ENCODE measurements around the gene TAS2R41. TPM values are rescaled to one million over a fixed set of nuclear protein-coding genes. Genes with fewer than 3 reads are reported as not detected.
"Not testable (repeated sequence)": the region's sequence is repeated elsewhere in the genome, so short reads cannot be mapped to it uniquely, and the experiment has no call there.

Gene TAS2R41
- total RNA-seq, 1 experiment from 2014 or later = not detected

DNA sequence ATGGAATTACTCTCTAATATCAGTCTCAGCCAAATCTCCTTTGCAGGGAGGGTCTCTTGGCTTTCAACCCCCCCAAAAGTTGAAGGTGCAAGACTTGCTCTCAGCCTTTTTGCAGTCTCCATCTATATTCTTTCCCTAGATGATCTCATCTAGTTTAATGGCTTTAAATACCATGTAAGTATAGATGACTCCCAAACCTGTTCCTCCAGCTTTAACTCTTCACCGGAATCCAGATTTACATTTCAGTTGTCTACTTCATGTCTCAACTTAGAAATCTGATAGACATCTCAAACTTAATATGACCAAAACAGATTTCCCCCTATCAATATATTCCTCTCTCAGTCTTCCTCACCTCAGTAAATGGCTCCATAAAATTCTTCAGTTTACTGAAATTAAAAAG is 9.9 kb upstream of the TAS2R41 start:
- H2BK12ac ChIP-seq (ENCODE audit: insufficient read length, low read depth, low read length) = no peak overlapping the region
- no peak overlapping the region for H2AK5ac ChIP-seq (ENCODE audit: insufficient read length, low read length)
- Mint-ChIP-seq H3K4me3 (no peak overlapping the region), H3K36me3 (ENCODE audit: insufficient read depth in 1 of 3, low read depth in 3 of 3) (peaks cover 0 to 3% (median 0%) of the 10 kb centered on the region in 3 experiments; a peak in 2 of 7 replicates), H3K27ac (no peak overlapping the region), H3K4me1 (peaks cover 7 to 9% of the 10 kb centered on the region in 2 experiments; a peak in 3 of 4 replicates), H3K27me3 (ENCODE audit: low read depth) (no peaks in the 10 kb centered on the region), H3K9me3 (peaks cover 0 to 4% of the 10 kb centered on the region in 2 experiments; a peak in 2 of 5 replicates)
- H3K14ac ChIP-seq (ENCODE audit: insufficient read depth, low read length) = no peak overlapping the region
- no peak overlapping the region for H3K18ac ChIP-seq (ENCODE audit: insufficient read length, low read depth, low read length)
- no peaks in the 10 kb centered on the region for H3K27me3 ChIP-seq (ENCODE audit: insufficient read depth, low read length)
- no peak overlapping the region for H3K27ac ChIP-seq (ENCODE audit: insufficient read length, low read depth, low read length)
- no peak overlapping the region for H3K4me2 ChIP-seq (ENCODE audit: insufficient read depth, insufficient read length, low read length)
- H4K91ac ChIP-seq (ENCODE audit: insufficient read length, low read depth, low read length) = no peak overlapping the region
- no peaks in the 10 kb centered on the region for H3K79me2 ChIP-seq (ENCODE audit: insufficient read depth, low read length)
- no peak overlapping the region for H3K23ac ChIP-seq (ENCODE audit: insufficient read length, low read depth, low read length)
- DNase-seq = no peak
- no peak overlapping the region for H4K8ac ChIP-seq (replicated peaks; ENCODE audit: insufficient read length, low read depth, low read length)
- H3K9ac ChIP-seq (ENCODE audit: extremely low read depth, insufficient read length, low read length) = no peak overlapping the region
- no peak overlapping the region for H2AFZ ChIP-seq (ENCODE audit: low read length)
- no peak overlapping the region for H2BK15ac ChIP-seq (ENCODE audit: low read depth, low read length)
- no peaks in the 10 kb centered on the region for H4K20me1 ChIP-seq (ENCODE audit: control insufficient read depth, insufficient read depth, insufficient read length)
- no peak overlapping the region for H3K56ac ChIP-seq (ENCODE audit: insufficient read length, low read depth, low read length)
- no peaks in the 10 kb centered on the region for H3K23me2 ChIP-seq (ENCODE audit: insufficient read length, low read depth, low read length, poor library complexity, severe bottlenecking)
- H2BK20ac ChIP-seq (ENCODE audit: low read depth, low read length, poor library complexity, severe bottlenecking) = no peak overlapping the region
- H3K79me1 ChIP-seq (ENCODE audit: insufficient read depth, low read depth, low read length, poor library complexity, severe bottlenecking) = no peaks in the 10 kb centered on the region
- H4K5ac ChIP-seq (ENCODE audit: insufficient read length, low read depth, low read length) = no peak overlapping the region
- no peak overlapping the region for H3T11ph ChIP-seq (ENCODE audit: low read length)
- TF ChIP-seq CTCF (conservative IDR thresholded peaks at IDR 0.05) = no peak
- no peaks in the 10 kb centered on the region for H3K4me1 ChIP-seq (ENCODE audit: insufficient read depth, low read length)
- WGBS (ENCODE audit: extremely low coverage, insufficient read length, low lambda C conversion rate) = no CpG with 5 or more reads among the region's 1 CpG
- H2BK120ac ChIP-seq (ENCODE audit: low read depth, low read length, poor library complexity, severe bottlenecking) = no peak overlapping the region
- H2BK5ac ChIP-seq (ENCODE audit: insufficient read length, low read length) = no peak overlapping the region
- H3K9me3 ChIP-seq (ENCODE audit: control insufficient read depth, low read depth, low read length) = no peaks in the 10 kb centered on the region
- no peak overlapping the region for H3K4ac ChIP-seq (ENCODE audit: low read depth, low read length)

GRCh38 chr7:143472071-143472689 is 5.5 kb upstream of the TAS2R41 start:
- not testable (repeated sequence) for H3K18ac ChIP-seq (ENCODE audit: insufficient read length, low read depth, low read length); DNase-seq; H3K9ac ChIP-seq (ENCODE audit: extremely low read depth, insufficient read length, low read length); H3K4me1 ChIP-seq (ENCODE audit: insufficient read depth, low read length); H2BK15ac ChIP-seq (ENCODE audit: low read depth, low read length); H3K27me3 ChIP-seq (ENCODE audit: insufficient read depth, low read length); H4K91ac ChIP-seq (ENCODE audit: insufficient read length, low read depth, low read length); H3K27ac ChIP-seq (ENCODE audit: insufficient read length, low read depth, low read length); H3K4me2 ChIP-seq (ENCODE audit: insufficient read depth, insufficient read length, low read length); H4K20me1 ChIP-seq (ENCODE audit: control insufficient read depth, insufficient read depth, insufficient read length); H3T11ph ChIP-seq (ENCODE audit: low read length); H3K36me3 Mint-ChIP-seq (ENCODE audit: insufficient read depth in 1 of 3, low read depth in 3 of 3); H3K14ac ChIP-seq (ENCODE audit: insufficient read depth, low read length); H3K4me3 Mint-ChIP-seq; H3K27me3 Mint-ChIP-seq (ENCODE audit: low read depth); H3K79me2 ChIP-seq (ENCODE audit: insufficient read depth, low read length); H2BK20ac ChIP-seq (ENCODE audit: low read depth, low read length, poor library complexity, severe bottlenecking); H2BK5ac ChIP-seq (ENCODE audit: insufficient read length, low read length); H3K9me3 ChIP-seq (ENCODE audit: control insufficient read depth, low read depth, low read length); H2BK120ac ChIP-seq (ENCODE audit: low read depth, low read length, poor library complexity, severe bottlenecking); H3K23me2 ChIP-seq (ENCODE audit: insufficient read length, low read depth, low read length, poor library complexity, severe bottlenecking); H4K8ac ChIP-seq (replicated peaks; ENCODE audit: insufficient read length, low read depth, low read length); H3K27ac Mint-ChIP-seq; H3K4me1 Mint-ChIP-seq; H2AFZ ChIP-seq (ENCODE audit: low read length); H2AK5ac ChIP-seq (ENCODE audit: insufficient read length, low read length); H3K4ac ChIP-seq (ENCODE audit: low read depth, low read length); H3K79me1 ChIP-seq (ENCODE audit: insufficient read depth, low read depth, low read length, poor library complexity, severe bottlenecking); H4K5ac ChIP-seq (ENCODE audit: insufficient read length, low read depth, low read length); H3K56ac ChIP-seq (ENCODE audit: insufficient read length, low read depth, low read length); H3K23ac ChIP-seq (ENCODE audit: insufficient read length, low read depth, low read length); H2BK12ac ChIP-seq (ENCODE audit: insufficient read length, low read depth, low read length); H3K9me3 Mint-ChIP-seq
- WGBS (ENCODE audit: extremely low coverage, insufficient read length, low lambda C conversion rate) = no CpG with 5 or more reads among the region's 11 CpGs
